HepG2 (cell line): ENCODE data around the gene RPS15A. TPM values are rescaled to one million over a fixed set of nuclear protein-coding genes. Genes with fewer than 3 reads are reported as not detected.
A peak's percentile ranks its signal among the peaks of the same experiment; 100 is the strongest.
"Not testable (repeated sequence)": the region's sequence is repeated elsewhere in the genome, so short reads cannot be mapped to it uniquely, and the experiment has no call there.

Experiments
- ATAC-seq: fragments of 200-7000 bp; cut with Tn5 transposase; 3 replicates; pipeline ENCODE4 v1.9.1; 2020; ENCODE audit warnings: mild to moderate bottlenecking, moderate library complexity
- BruUV-seq: library from RNA; stranded (reverse); fragments of 400-500 nt; replicated peaks from 2 replicates; lab custom pipeline; 2021; lab: Mats Ljungman, UMichigan
- CTCF ChIA-PET: fragments of 300-600 bp; formaldehyde crosslinking; extraction: SDS; loops from one replicate; lab custom pipeline; 2021; ENCODE audit warnings: low total read pairs, inconsistent platforms, low intra/inter-chr PET ratio; lab: Yijun Ruan, JAX
- POLR2A ChIA-PET: fragments of 350-600 bp; sonication (Branson Sonifier 250); formaldehyde crosslinking; loops from one replicate; lab custom pipeline; 2020; ENCODE audit warnings: antibody characterized with exemption, inconsistent platforms; lab: Yijun Ruan, JAX
- DNase-seq: peaks from one replicate; pipeline ENCODE4 v3.0.0-alpha.2; 2015; ENCODE audit warnings: low spot score
- FAIRE-seq: peaks from 3 replicates; lab custom pipeline; 2011; peaks lifted over from hg19 to GRCh38; lab: Jason Lieb, UNC
- H2AFZ ChIP-seq: one replicate; pipeline ENCODE4 v1.6.1; 2011; ENCODE audit warnings: low read length, inconsistent platforms
- H3K27ac ChIP-seq: fragments of 300-600 bp; 3 replicates; pipeline ENCODE4 v1.8.0; 2011; ENCODE audit warnings: mixed run types, mild to moderate bottlenecking, mixed read lengths, low read length, inconsistent platforms; ENCODE audit not compliant: insufficient read depth; ENCODE audit errors: extremely low read length
- H3K27me3 ChIP-seq, 2 experiments: fragments of 200-600 bp in 1 of 2; 2 replicates in 1 of 2; 3 replicates in 1 of 2; pipeline versions ENCODE4 v1.6.0 to v1.8.0; 2011; ENCODE audit warnings: low read length in 2 of 2, mild to moderate bottlenecking in 2 of 2, moderate library complexity in 2 of 2, inconsistent platforms in 1 of 2; ENCODE audit not compliant: insufficient read depth in 2 of 2, control insufficient read depth in 1 of 2
- H3K36me3 ChIP-seq, 2 experiments: fragments of 200-600 bp in 1 of 2; replicated peaks in 1 of 2; 2 replicates in 1 of 2; 3 replicates in 1 of 2; pipeline versions ENCODE4 v1.5.1 to v1.8.0; 2011; ENCODE audit warnings: low read length in 2 of 2, inconsistent platforms in 1 of 2; ENCODE audit not compliant: insufficient read depth in 2 of 2, control insufficient read depth in 1 of 2
- H3K4me1 ChIP-seq: 2 replicates; pipeline ENCODE4 v1.5.1; 2012; ENCODE audit warnings: low read length, inconsistent platforms; ENCODE audit not compliant: insufficient read depth
- H3K4me2 ChIP-seq: 2 replicates; pipeline ENCODE4 v1.6.0; 2011; ENCODE audit warnings: low read depth, low read length, inconsistent platforms
- H3K4me3 ChIP-seq, 3 experiments: fragments of 200-600 bp in 1 of 3; sonication (generic), shearing (Covaris generic) in 1 of 3; replicated peaks in 1 of 3; 2 replicates each; pipeline ENCODE4 v1.5.1; 2011 to 2016; ENCODE audit warnings: low read length in 3 of 3, inconsistent platforms in 2 of 3, low read depth in 2 of 3, mild to moderate bottlenecking in 2 of 3, control low read depth in 1 of 3, mixed read lengths in 1 of 3; ENCODE audit not compliant: insufficient read depth in 1 of 3
- H3K79me2 ChIP-seq: one replicate; pipeline ENCODE4 v1.6.1; 2011; ENCODE audit warnings: low read length, inconsistent platforms; ENCODE audit not compliant: insufficient read depth
- H3K9ac ChIP-seq: 2 replicates; pipeline ENCODE4 v1.6.0; 2011; ENCODE audit warnings: mild to moderate bottlenecking, low read depth, low read length, inconsistent platforms; ENCODE audit not compliant: insufficient read depth
- H3K9me3 ChIP-seq: 2 replicates; pipeline ENCODE4 v1.5.1; 2012; ENCODE audit warnings: mild to moderate bottlenecking, low read length
- H4K20me1 ChIP-seq: 2 replicates; pipeline ENCODE4 v1.6.0; 2011; ENCODE audit warnings: inconsistent platforms, mild to moderate bottlenecking, low read length, moderate library complexity; ENCODE audit not compliant: insufficient read depth
- STAG1 ChIP-seq: sonication (generic); formaldehyde crosslinking; IDR thresholded peaks from 2 replicates; pipeline ENCODE4 v1.4.0; 2020; ENCODE audit warnings: missing genetic modification reagents
- WGBS: methylation state at CpG from one replicate; pipeline ENCODE4 v1.1.6; 2017; ENCODE audit warnings: low lambda C conversion rate; 5-methylcytosine and 5-hydroxymethylcytosine counted together
- in situ Hi-C: cut with HindIII; loops from 2 replicates; pipeline ENCODE4 v1.10.0; 2017; ENCODE audit warnings: low pct_unique_long_range_greater_than_20kb; ENCODE audit not compliant: extremely low pct_ligation_motif_present
- intact Hi-C: fragments of 100-400 bp; cut with micrococcal nuclease; formaldehyde crosslinking; loops from one replicate; pipeline ENCODE4 v1.10.0; 2022; ENCODE audit not compliant: unreplicated experiment
- polyA plus RNA-seq, 8 experiments: library from polyadenylated mRNA; depleted of rRNA in 3 of 8; stranded (reverse) in 7 of 8; unstranded in 1 of 8; fragments of >200 nt; fragmentation: Illumina TruSeq in 4 of 8; extraction: Trizol in 4 of 8; gene quantifications; 2 replicates each; pipeline versions ENCODE4 v1.2.1 to v1.2.3, GENCODE V29; 2011 to 2016; ENCODE audit warnings: low read depth in 4 of 8, missing spikeins in 1 of 8, mixed read lengths in 1 of 8; ENCODE audit not compliant: insufficient read depth in 1 of 8
- total RNA-seq, 5 experiments: library from RNA; depleted of rRNA; stranded (reverse); fragments of >200 nt; fragmentation: Illumina TruSeq; extraction: Trizol; gene quantifications; 2 replicates each; pipeline ENCODE4 v1.2.3, GENCODE V29; 2016; ENCODE audit warnings: low read depth in 1 of 5

The RPS15A gene
- total and polyA plus RNA-seq, 2 of the 13 experiments (the other 11 are each of a cell fraction or from before 2014, with no cell fraction given), result 5,489 to 9,457 TPM

DNA sequence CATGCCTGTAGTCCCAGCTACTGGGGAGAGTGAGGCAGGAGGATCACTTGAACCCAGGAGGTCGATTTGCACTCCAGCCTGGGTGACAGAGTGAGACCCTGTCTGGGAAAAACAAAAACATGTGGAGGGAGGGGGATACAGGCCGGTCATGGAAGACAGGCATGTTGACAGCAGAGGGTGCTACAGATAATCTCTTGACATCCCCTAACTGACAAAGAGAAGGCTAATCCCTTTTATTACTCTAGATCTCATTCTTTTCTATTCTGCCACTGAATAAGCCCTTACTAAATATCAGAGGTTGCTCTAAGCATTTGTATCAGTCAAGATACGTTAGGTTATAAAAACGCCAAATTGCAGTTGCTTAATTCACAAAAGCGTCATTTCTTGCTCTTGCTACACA is 13.8 kb downstream of the RPS15A start:
- FAIRE-seq, CTCF ChIA-PET, DNase-seq, H4K20me1 ChIP-seq, intact Hi-C loops, BruUV-seq, H3K9ac ChIP-seq, H3K4me3 ChIP-seq, H3K27me3 ChIP-seq, H3K79me2 ChIP-seq, H3K9me3 ChIP-seq, H2AFZ ChIP-seq, H3K4me2 ChIP-seq, H3K4me1 ChIP-seq, POLR2A ChIA-PET, H3K27ac ChIP-seq, H3K36me3 ChIP-seq, in situ Hi-C loops: not testable (repeated sequence)
- ATAC-seq, result peak; percentile 29
- peak; percentile 28; the same call in 1 of the 2 replicates for TF ChIP-seq STAG1 (CRISPR knock-in tag)
- 65% methylated on average over 5 of the region's 5 CpGs for WGBS

DNA sequence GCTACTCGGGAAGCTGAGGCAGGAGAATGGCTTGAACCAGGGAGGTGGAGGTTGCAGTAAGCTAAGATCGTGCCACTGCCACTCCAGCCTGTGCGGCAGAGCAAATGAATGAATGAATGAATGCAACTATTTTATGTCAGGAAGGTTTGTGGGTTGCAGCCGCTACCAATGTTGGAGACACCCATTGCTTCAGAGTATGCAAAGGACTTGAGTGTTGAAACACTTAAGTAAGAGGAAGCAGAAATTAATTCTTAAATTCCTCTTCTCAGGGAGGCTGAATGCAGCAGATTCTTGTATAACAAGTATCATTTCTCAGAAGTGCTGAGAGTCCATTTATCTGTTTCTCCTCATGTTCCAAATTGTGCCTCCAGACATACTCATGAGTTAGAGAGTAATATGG is 15.5 kb downstream of the RPS15A start:
- not testable (repeated sequence) for ATAC-seq, H3K4me3 ChIP-seq
- 93% methylated on average over 4 of the region's 4 CpGs for WGBS

DNA sequence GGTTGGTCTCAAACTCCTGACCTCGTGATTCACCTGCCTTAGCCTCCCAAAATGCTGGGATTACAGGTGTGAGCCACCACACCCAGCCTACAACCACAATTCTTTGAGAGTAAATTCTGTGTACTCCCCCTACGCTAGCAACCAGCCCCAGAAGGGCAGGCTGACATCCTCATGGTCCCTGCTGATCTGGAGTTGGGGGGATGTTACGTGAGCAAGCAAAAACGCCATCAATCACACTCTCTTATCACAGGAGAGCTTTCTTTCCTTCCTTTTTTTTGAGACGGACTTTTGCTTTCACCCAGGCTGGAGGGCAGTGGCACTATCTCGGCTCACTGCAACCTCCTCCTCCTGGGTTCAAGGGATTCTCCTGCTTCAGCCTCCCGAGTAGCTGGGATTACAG is 18.0 kb downstream of the RPS15A start:
- POLR2A ChIA-PET, result interaction anchor here (2.6 kb wide), 1 partner anchor 18 kb away, joined by 10 read pairs; the partner anchor contains the start of gene RPS15A
- CTCF ChIA-PET, H3K79me2 ChIP-seq, FAIRE-seq, H3K4me1 ChIP-seq, H4K20me1 ChIP-seq, H3K9me3 ChIP-seq, DNase-seq, H3K9ac ChIP-seq, H2AFZ ChIP-seq, H3K27me3 ChIP-seq, in situ Hi-C loops, BruUV-seq, H3K27ac ChIP-seq, ATAC-seq, H3K4me2 ChIP-seq, H3K36me3 ChIP-seq, H3K4me3 ChIP-seq, intact Hi-C loops: not testable (repeated sequence)
- 71% methylated on average over 7 of the region's 7 CpGs for WGBS

More for the DNA sequence above, 15.5 kb downstream of the RPS15A start:
- H3K4me1 ChIP-seq, DNase-seq, H4K20me1 ChIP-seq, FAIRE-seq, in situ Hi-C loops, H3K9me3 ChIP-seq, H3K79me2 ChIP-seq, H3K27me3 ChIP-seq, CTCF ChIA-PET, H3K9ac ChIP-seq, H2AFZ ChIP-seq, H3K27ac ChIP-seq, intact Hi-C loops, H3K36me3 ChIP-seq, BruUV-seq, H3K4me2 ChIP-seq: not testable (repeated sequence)
- POLR2A ChIA-PET, result interaction anchor here (2.6 kb wide), 1 partner anchor 15 kb away, joined by 10 read pairs; the partner anchor contains the start of gene RPS15A

DNA sequence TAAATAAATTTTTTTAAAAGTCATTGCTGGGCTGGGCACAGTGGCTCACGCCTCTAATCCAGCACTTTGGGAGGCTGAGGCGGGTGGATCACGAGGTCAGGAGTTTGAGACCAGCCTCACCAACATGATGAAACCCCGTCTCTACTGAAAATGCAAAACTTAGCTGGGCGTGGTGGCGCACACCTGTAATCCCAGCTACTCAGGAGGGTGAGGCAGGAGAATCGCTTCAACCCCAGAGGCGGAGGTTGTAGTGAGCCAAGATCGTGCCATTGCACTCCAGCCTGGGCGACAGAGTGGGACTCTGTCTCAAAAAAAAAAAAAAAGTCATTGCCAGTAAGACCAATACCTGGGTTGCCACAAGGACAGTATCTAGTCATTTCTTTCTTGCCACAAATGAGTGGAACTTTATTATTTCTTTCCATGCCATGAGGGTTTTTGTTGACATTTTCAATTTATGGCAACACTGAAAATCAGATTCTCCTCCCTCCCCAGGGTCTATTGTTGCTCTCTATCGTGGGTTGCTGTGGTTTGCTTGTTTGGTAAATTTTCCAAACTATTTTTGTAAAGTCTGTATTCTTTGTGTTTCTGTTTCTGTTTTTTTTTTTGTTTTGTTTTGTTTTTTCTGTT is 19.7 kb downstream of the RPS15A start:
- in situ Hi-C loops, BruUV-seq, CTCF ChIA-PET: not testable (repeated sequence)

More for the DNA sequence above, 19.7 kb downstream of the RPS15A start:
- intact Hi-C loops, H3K27me3 ChIP-seq, H3K79me2 ChIP-seq, H3K4me1 ChIP-seq, POLR2A ChIA-PET, H3K9me3 ChIP-seq, DNase-seq, H2AFZ ChIP-seq, H3K9ac ChIP-seq, H3K27ac ChIP-seq, H3K4me3 ChIP-seq, ATAC-seq, H4K20me1 ChIP-seq, H3K4me2 ChIP-seq, H3K36me3 ChIP-seq: not testable (repeated sequence)
- WGBS, result 81% methylated on average over 11 of the region's 11 CpGs
- FAIRE-seq, result peak; percentile 43
